CD4-positive, CD25-positive, alpha-beta regulatory T cell (primary cell): ENCODE measurements around the gene PBX3. TPM values are rescaled to one million over a fixed set of nuclear protein-coding genes. Genes with fewer than 3 reads are reported as not detected.

Experiments used
- ATAC-seq, 2 donors: fragments of 150-1000 bp; cut with Tn5 transposase; one replicate each; pipeline ENCODE4 v1.10.0; 2021; ENCODE audit warnings: low read depth in 2 of 2, moderate number of reproducible peaks in 2 of 2, moderate library complexity in 1 of 2
- DNase-seq, 3 donors: peaks; one replicate each; pipeline versions ENCODE4 v3.0.0 to v3.0.0-alpha.2; 2012 to 2022; ENCODE audit warnings: mixed read lengths in 1 of 3
- H3K27ac ChIP-seq: one replicate; pipeline ENCODE4 v1.7.0; 2013; ENCODE audit warnings: mild to moderate bottlenecking, low read length; ENCODE audit not compliant: insufficient read depth, poor library complexity, severe bottlenecking
- H3K27me3 ChIP-seq: one replicate; pipeline ENCODE4 v1.7.0; 2013; ENCODE audit warnings: low read length; ENCODE audit not compliant: control insufficient read depth, insufficient read depth
- H3K36me3 ChIP-seq: one replicate; pipeline ENCODE4 v1.7.0; 2013; ENCODE audit warnings: mild to moderate bottlenecking, low read length, moderate library complexity; ENCODE audit not compliant: control insufficient read depth, insufficient read depth
- H3K4me1 ChIP-seq: 2 replicates; pipeline ENCODE4 v1.7.0; 2013; ENCODE audit warnings: mild to moderate bottlenecking, low read length; ENCODE audit not compliant: insufficient read depth, control insufficient read depth, poor library complexity, severe bottlenecking
- H3K4me3 ChIP-seq: one replicate; pipeline ENCODE4 v1.7.0; 2013; ENCODE audit warnings: low read depth, mild to moderate bottlenecking, low read length, moderate library complexity
- H3K9me3 ChIP-seq, 2 experiments: 1 replicate in 1 of 2; 2 replicates in 1 of 2; pipeline ENCODE4 v1.7.0; 2013; ENCODE audit warnings: low read length in 2 of 2, mild to moderate bottlenecking in 1 of 2, moderate library complexity in 1 of 2; ENCODE audit not compliant: control insufficient read depth in 2 of 2
- H3K27ac Mint-ChIP-seq, 3 donors: one replicate each; pipeline ENCODE4 v1.8.0; 2020 to 2022; ENCODE audit warnings: mild to moderate bottlenecking in 3 of 3, mixed read lengths in 3 of 3, moderate library complexity in 2 of 3
- H3K27me3 Mint-ChIP-seq: one replicate; pipeline ENCODE4 v1.8.0; 2022; ENCODE audit warnings: mild to moderate bottlenecking, mixed read lengths
- H3K36me3 Mint-ChIP-seq: one replicate; pipeline ENCODE4 v1.8.0; 2020; ENCODE audit warnings: mixed read lengths
- H3K4me1 Mint-ChIP-seq, 4 donors: one replicate each; pipeline ENCODE4 v1.8.0; 2020 to 2022; ENCODE audit warnings: mixed read lengths in 4 of 4, mild to moderate bottlenecking in 1 of 4
- H3K4me3 Mint-ChIP-seq, 4 donors: one replicate each; pipeline ENCODE4 v1.8.0; 2020 to 2022; ENCODE audit warnings: mild to moderate bottlenecking in 4 of 4, mixed read lengths in 4 of 4, moderate library complexity in 3 of 4
- H3K9me3 Mint-ChIP-seq, 7 donors: one replicate each; pipeline ENCODE4 v1.8.0; 2020 to 2022; ENCODE audit warnings: mixed read lengths in 7 of 7, mild to moderate bottlenecking in 3 of 7, moderate library complexity in 2 of 7
- polyA plus RNA-seq, 4 donors: library from polyadenylated mRNA; unstranded; fragments of 300-500 nt; fragmentation: Illumina TruSeq; gene quantifications; one replicate each; pipeline ENCODE4 v1.2.3, GENCODE V29; 2021
- total RNA-seq: library from RNA; stranded (reverse); gene quantifications from one replicate; pipeline ENCODE4 v1.2.3, GENCODE V29; 2022

PBX3 gene
- total and polyA plus RNA-seq, 5 donors from 2014 or later: 3.7 to 18.3 (median 4.7) TPM

GRCh38 chr9:125946397-125946796 lies 199.2 kb downstream of the PBX3 start:
- no peak for DNase-seq
- H3K9me3 ChIP-seq: peaks cover 3 to 7% of the 10 kb centered on the region in 2 experiments

GRCh38 chr9:125948887-125949596 lies 201.9 kb downstream of the PBX3 start:
- no peak for ATAC-seq
- Mint-ChIP-seq H3K36me3 (peaks cover 11% of the 10 kb centered on the region), H3K9me3 (peaks cover 0 to 11% (median 0%) of the 10 kb centered on the region in 7 donors), H3K4me1 (no peaks in the 10 kb centered on the region), H3K27me3 (no peaks in the 10 kb centered on the region), H3K4me3 (no peak overlapping the region), H3K27ac (no peak overlapping the region)
- no peaks in the 10 kb centered on the region for H3K4me1 ChIP-seq
- H3K4me3 ChIP-seq: no peak overlapping the region
- no peak overlapping the region for H3K27ac ChIP-seq
- H3K9me3 ChIP-seq: peaks cover 3 to 7% of the 10 kb centered on the region in 2 experiments
- H3K36me3 ChIP-seq: peaks cover 8% of the 10 kb centered on the region
- no peaks in the 10 kb centered on the region for H3K27me3 ChIP-seq
- no peak for DNase-seq

More at GRCh38 chr9:125946397-125946796, 199.2 kb downstream of the PBX3 start:
- ATAC-seq: no peak
- H3K4me3 Mint-ChIP-seq: no peak overlapping the region
- peaks cover 0 to 11% (median under 1%) of the 10 kb centered on the region in 7 donors for H3K9me3 Mint-ChIP-seq
- Histone ChIP-seq H3K36me3 (peaks cover 8% of the 10 kb centered on the region), H3K4me3 (no peak overlapping the region), H3K27me3 (no peaks in the 10 kb centered on the region), H3K27ac (no peak overlapping the region), H3K4me1 (no peaks in the 10 kb centered on the region)
- H3K27ac Mint-ChIP-seq: no peak overlapping the region
- peaks cover 12% of the 10 kb centered on the region for H3K36me3 Mint-ChIP-seq
- no peaks in the 10 kb centered on the region for H3K27me3 Mint-ChIP-seq
- no peaks in the 10 kb centered on the region for H3K4me1 Mint-ChIP-seq

DNA sequence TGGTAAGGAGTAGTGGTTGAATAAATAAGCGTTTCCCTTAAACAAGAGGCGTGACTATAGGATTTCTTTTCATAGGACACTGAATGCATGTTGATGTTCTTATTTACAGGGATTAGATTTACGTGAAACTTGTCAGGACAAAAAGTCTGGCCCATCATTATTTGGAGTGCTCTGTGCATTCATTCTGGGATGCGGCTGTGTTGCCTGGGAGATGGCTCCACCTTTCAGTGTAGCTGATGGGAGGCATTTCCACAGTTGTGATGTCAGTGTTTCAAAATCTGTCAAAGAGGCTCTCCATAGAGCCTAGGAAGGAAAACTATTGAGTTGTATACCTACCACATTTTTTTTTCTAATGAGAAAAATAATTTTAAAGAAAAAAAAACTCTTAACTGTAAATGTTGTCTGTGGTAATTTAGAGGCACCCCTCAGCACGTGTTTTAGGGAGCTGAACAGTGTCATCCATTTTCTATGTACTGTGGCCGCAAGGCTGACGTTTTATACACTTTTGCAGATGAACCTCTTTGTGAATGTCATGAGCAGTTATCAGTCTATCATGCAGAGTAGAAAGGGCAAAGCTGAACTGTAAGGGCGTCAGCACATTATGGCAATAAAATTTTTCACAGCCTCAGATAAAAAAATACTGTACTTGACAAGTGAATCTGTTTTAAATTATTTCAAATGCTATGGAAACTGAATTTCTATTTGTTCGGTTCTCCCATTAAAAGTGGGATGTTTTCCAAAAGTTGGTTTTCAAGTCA lies 202.7 kb downstream of the PBX3 start:
- Mint-ChIP-seq H3K27me3 (no peaks in the 10 kb centered on the region), H3K4me1 (no peaks in the 10 kb centered on the region), H3K36me3 (peaks cover 7% of the 10 kb centered on the region), H3K27ac (no peak overlapping the region), H3K4me3 (no peak overlapping the region), H3K9me3 (peaks cover 0 to 11% (median 0%) of the 10 kb centered on the region in 7 donors)
- Histone ChIP-seq H3K4me3 (no peak overlapping the region), H3K27ac (no peak overlapping the region), H3K36me3 (peaks cover 8% of the 10 kb centered on the region), H3K4me1 (no peaks in the 10 kb centered on the region), H3K9me3 (peaks cover 3 to 7% of the 10 kb centered on the region in 2 experiments), H3K27me3 (no peaks in the 10 kb centered on the region)
- ATAC-seq: no peak
- no peak for DNase-seq

GRCh38 chr9:125950880-125951471 lies 203.8 kb downstream of the PBX3 start:
- peaks cover 3% of the 10 kb centered on the region for H3K36me3 ChIP-seq
- Mint-ChIP-seq H3K4me1 (no peaks in the 10 kb centered on the region), H3K27ac (no peak overlapping the region), H3K36me3 (no peaks in the 10 kb centered on the region), H3K27me3 (no peaks in the 10 kb centered on the region), H3K9me3 (peaks cover 0 to 4% (median 0%) of the 10 kb centered on the region in 7 donors), H3K4me3 (no peak overlapping the region)
- H3K27ac ChIP-seq: no peak overlapping the region
- H3K27me3 ChIP-seq: no peaks in the 10 kb centered on the region
- ATAC-seq (no peak), DNase-seq (no peak)
- peaks cover 0 to 2% of the 10 kb centered on the region in 2 experiments for H3K9me3 ChIP-seq
- H3K4me3 ChIP-seq: no peak overlapping the region
- H3K4me1 ChIP-seq: no peaks in the 10 kb centered on the region

DNA sequence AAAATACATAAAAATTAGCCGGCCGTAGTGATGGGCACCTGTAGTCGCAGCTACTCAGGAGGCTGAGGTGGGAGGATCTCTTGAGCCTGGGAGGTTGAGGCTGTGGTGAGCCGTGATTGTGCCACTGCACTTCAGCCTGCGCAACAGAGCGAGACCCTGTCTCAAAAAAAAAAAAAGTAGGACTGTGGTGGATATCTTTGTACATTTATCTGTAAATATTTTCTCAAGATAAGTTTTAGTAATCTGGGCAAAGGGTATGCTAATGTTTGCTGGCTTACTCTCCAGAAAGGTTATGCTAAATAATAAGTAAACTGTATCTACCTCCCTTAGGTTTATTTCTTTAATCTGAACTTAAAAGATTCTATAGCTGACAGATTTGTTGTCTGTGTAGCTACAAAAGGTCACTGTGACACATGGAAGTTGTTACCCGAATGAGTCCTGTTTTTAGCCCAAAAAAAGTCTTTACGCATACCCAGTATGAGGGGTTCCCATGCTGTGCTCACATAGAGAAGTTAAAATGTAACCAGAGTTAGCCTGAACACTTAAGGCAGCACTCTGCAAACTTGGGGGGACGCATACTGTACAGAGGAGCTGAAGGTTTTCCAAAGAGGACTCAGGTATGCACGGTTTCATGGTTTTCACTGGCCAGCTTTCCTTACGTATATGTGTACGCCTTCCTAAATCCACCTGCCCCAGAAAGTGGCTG lies 206.3 kb downstream of the PBX3 start:
- H3K9me3 ChIP-seq: no peaks in the 10 kb centered on the region
- H3K27ac Mint-ChIP-seq: no peak overlapping the region

DNA sequence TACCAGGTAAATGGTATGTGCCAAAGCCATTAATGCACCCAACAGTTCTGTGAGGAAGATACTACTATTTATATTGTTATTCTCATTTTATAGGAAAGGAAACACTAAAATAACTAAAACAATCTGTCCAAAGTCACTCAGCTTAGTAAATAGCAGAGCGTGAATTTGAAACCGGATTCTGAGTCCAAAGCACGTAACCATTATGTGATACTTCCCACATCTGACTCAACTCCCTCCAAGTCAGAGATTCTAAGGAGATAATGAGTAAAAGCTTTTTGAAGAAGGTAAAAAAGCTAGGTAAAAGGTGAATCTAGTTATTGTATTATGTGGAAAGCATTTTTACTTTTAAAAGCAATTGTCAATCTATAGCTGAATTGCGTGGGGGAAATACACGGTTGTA lies 208.9 kb downstream of the PBX3 start:
- peaks cover 5% of the 10 kb centered on the region for H3K36me3 Mint-ChIP-seq
- no peak overlapping the region for H3K27ac Mint-ChIP-seq
- no peaks in the 10 kb centered on the region for H3K4me1 Mint-ChIP-seq
- Histone ChIP-seq H3K27me3 (no peaks in the 10 kb centered on the region), H3K4me3 (no peak overlapping the region), H3K27ac (no peak overlapping the region), H3K9me3 (no peaks in the 10 kb centered on the region), H3K36me3 (no peaks in the 10 kb centered on the region), H3K4me1 (no peaks in the 10 kb centered on the region)
- DNase-seq (no peak), ATAC-seq (no peak)
- no peaks in the 10 kb centered on the region for H3K9me3 Mint-ChIP-seq
- no peak overlapping the region for H3K4me3 Mint-ChIP-seq
- H3K27me3 Mint-ChIP-seq: no peaks in the 10 kb centered on the region

More for the DNA sequence above, 206.3 kb downstream of the PBX3 start:
- Mint-ChIP-seq H3K36me3 (peaks cover 4% of the 10 kb centered on the region), H3K4me3 (no peak overlapping the region), H3K27me3 (no peaks in the 10 kb centered on the region), H3K9me3 (no peaks in the 10 kb centered on the region), H3K4me1 (no peaks in the 10 kb centered on the region)
- H3K27me3 ChIP-seq: no peaks in the 10 kb centered on the region
- no peak overlapping the region for H3K4me3 ChIP-seq
- no peak overlapping the region for H3K27ac ChIP-seq
- ATAC-seq (no peak), DNase-seq (no peak)
- no peaks in the 10 kb centered on the region for H3K36me3 ChIP-seq
- no peaks in the 10 kb centered on the region for H3K4me1 ChIP-seq

- no peaks in the 10 kb centered on the region for H3K4me1 ChIP-seq
- DNase-seq (no peak), ATAC-seq (no peak)
- no peak overlapping the region for H3K27ac ChIP-seq
- Mint-ChIP-seq H3K27me3 (no peaks in the 10 kb centered on the region), H3K9me3 (no peaks in the 10 kb centered on the region), H3K4me1 (no peaks in the 10 kb centered on the region), H3K27ac (no peak overlapping the region), H3K4me3 (no peak overlapping the region), H3K36me3 (peaks cover 19% of the 10 kb centered on the region)
- no peaks in the 10 kb centered on the region for H3K27me3 ChIP-seq
- no peak overlapping the region for H3K4me3 ChIP-seq
- H3K9me3 ChIP-seq: no peaks in the 10 kb centered on the region
- peaks cover 9% of the 10 kb centered on the region for H3K36me3 ChIP-seq
Measured at GRCh38 chr9:125959315-125959714, 212.1 kb downstream of the PBX3 start.
